Large intestine (tissue), 3 donors: ENCODE data around the gene SEZ6. TPM values are rescaled to one million over a fixed set of nuclear protein-coding genes. Genes with fewer than 3 reads are reported as not detected.

Experiments
- DNase-seq, 2 donors: peaks; one replicate each; pipeline versions ENCODE4 v3.0.0 to v3.0.0-alpha.2; 2013
- H3K27ac ChIP-seq: one replicate; pipeline ENCODE4 v1.5.1; 2013; ENCODE audit warnings: low read length
- H3K27me3 ChIP-seq: 2 replicates; pipeline ENCODE4 v1.6.1; 2013; ENCODE audit warnings: low read length; ENCODE audit not compliant: control insufficient read depth, insufficient read depth
- H3K36me3 ChIP-seq: 2 replicates; pipeline ENCODE4 v1.6.1; 2013; ENCODE audit warnings: low read length; ENCODE audit not compliant: control insufficient read depth, insufficient read depth
- H3K4me1 ChIP-seq: one replicate; pipeline ENCODE4 v1.6.1; 2013; ENCODE audit warnings: low read length; ENCODE audit not compliant: control insufficient read depth, insufficient read depth
- H3K4me3 ChIP-seq: one replicate; pipeline ENCODE4 v1.5.1; 2013; ENCODE audit warnings: low read length
- H3K9me3 ChIP-seq: one replicate; pipeline ENCODE4 v1.6.1; 2013; ENCODE audit warnings: mild to moderate bottlenecking, low read depth, low read length, moderate library complexity; ENCODE audit not compliant: control insufficient read depth
- WGBS: methylation state at CpG from one replicate; pipeline ENCODE4 v1.1.5; 2013; ENCODE audit warnings: low lambda C conversion rate; ENCODE audit not compliant: insufficient coverage; 5-methylcytosine and 5-hydroxymethylcytosine counted together
- polyA plus RNA-seq: library from polyadenylated mRNA; unstranded; fragments of 120-200 nt; gene quantifications from one replicate; pipeline ENCODE4 v1.2.1, GENCODE V29; 2013

The SEZ6 gene
- polyA plus RNA-seq, 1 donor = 4.6 TPM

- no peaks in the 10 kb centered on the region for H3K9me3 ChIP-seq
- no peak overlapping the region for H3K4me3 ChIP-seq
- H3K36me3 ChIP-seq = no peaks in the 10 kb centered on the region
- no CpG with 5 or more reads among the region's 8 CpGs for WGBS
- no peak overlapping the region for H3K27ac ChIP-seq
- peaks cover under 1% of the 10 kb centered on the region for H3K27me3 ChIP-seq
- peaks cover 13% of the 10 kb centered on the region for H3K4me1 ChIP-seq
- DNase-seq = no peak
Observed at GRCh38 chr17:28991779-28992178, 14.1 kb downstream of the SEZ6 start.

GRCh38 chr17:28989028-28989427, 16.8 kb downstream of the SEZ6 start:
- no peak overlapping the region for H3K27ac ChIP-seq
- H3K27me3 ChIP-seq = peaks cover 10% of the 10 kb centered on the region
- H3K36me3 ChIP-seq = no peaks in the 10 kb centered on the region
- H3K4me1 ChIP-seq = peaks cover 18% of the 10 kb centered on the region
- no peaks in the 10 kb centered on the region for H3K9me3 ChIP-seq
- H3K4me3 ChIP-seq = no peak overlapping the region
- DNase-seq = no peak

- H3K4me1 ChIP-seq = peaks cover 18% of the 10 kb centered on the region
- no CpG with 5 or more reads among the region's 1 CpG for WGBS
- no peak for DNase-seq
- H3K27ac ChIP-seq = no peak overlapping the region
- peaks cover 10% of the 10 kb centered on the region for H3K27me3 ChIP-seq
- H3K36me3 ChIP-seq = no peaks in the 10 kb centered on the region
- H3K9me3 ChIP-seq = no peaks in the 10 kb centered on the region
- no peak overlapping the region for H3K4me3 ChIP-seq
Observed at GRCh38 chr17:28988475-28988874, 17.4 kb downstream of the SEZ6 start.

- H3K27ac ChIP-seq = peak overlapping the region; percentile 11
- H3K9me3 ChIP-seq = no peaks in the 10 kb centered on the region
- no peaks in the 10 kb centered on the region for H3K36me3 ChIP-seq
- H3K4me3 ChIP-seq = no peak overlapping the region
- peaks cover 17% of the 10 kb centered on the region for H3K4me1 ChIP-seq
- H3K27me3 ChIP-seq = peaks cover 10% of the 10 kb centered on the region
- no CpG with 5 or more reads among the region's 15 CpGs for WGBS
- DNase-seq = peak in 1 of 2 donors; percentile 74
Observed at GRCh38 chr17:28986714-28987655, 18.8 kb downstream of the SEZ6 start.

- H3K36me3 ChIP-seq = no peaks in the 10 kb centered on the region
Observed at GRCh38 chr17:28985950-28986713, 19.7 kb downstream of the SEZ6 start.

GRCh38 chr17:28983286-28984230, 22.3 kb downstream of the SEZ6 start:
- H3K36me3 ChIP-seq = no peaks in the 10 kb centered on the region
- DNase-seq = no peak
- H3K9me3 ChIP-seq = no peaks in the 10 kb centered on the region
- H3K27ac ChIP-seq = no peak overlapping the region
- no CpG with 5 or more reads among the region's 7 CpGs for WGBS
- H3K4me3 ChIP-seq = no peak overlapping the region
- H3K27me3 ChIP-seq = peaks cover 14% of the 10 kb centered on the region
- peaks cover 15% of the 10 kb centered on the region for H3K4me1 ChIP-seq

More at GRCh38 chr17:28985950-28986713, 19.7 kb downstream of the SEZ6 start:
- peaks cover 10% of the 10 kb centered on the region for H3K27me3 ChIP-seq
- H3K4me3 ChIP-seq = no peak overlapping the region
- no peaks in the 10 kb centered on the region for H3K9me3 ChIP-seq
- WGBS = no CpG with 5 or more reads among the region's 36 CpGs
- H3K27ac ChIP-seq = no peak overlapping the region
- DNase-seq = no peak
- peaks cover 15% of the 10 kb centered on the region for H3K4me1 ChIP-seq

- H3K27ac ChIP-seq = no peak overlapping the region
- H3K4me3 ChIP-seq = no peak overlapping the region
- H3K4me1 ChIP-seq = peaks cover 10% of the 10 kb centered on the region
- DNase-seq = peak; percentile 33 to 48
- no peaks in the 10 kb centered on the region for H3K9me3 ChIP-seq
- H3K36me3 ChIP-seq = no peaks in the 10 kb centered on the region
- H3K27me3 ChIP-seq = peaks cover 21% of the 10 kb centered on the region
- WGBS = no CpG with 5 or more reads among the region's 11 CpGs
Observed at GRCh38 chr17:28982131-28982793, 23.6 kb downstream of the SEZ6 start.

GRCh38 chr17:28978356-28978964, 27.4 kb downstream of the SEZ6 start:
- H3K27me3 ChIP-seq = peaks cover 15% of the 10 kb centered on the region
- H3K27ac ChIP-seq = no peak overlapping the region
- no peak for DNase-seq
- H3K4me1 ChIP-seq = no peaks in the 10 kb centered on the region
- no peaks in the 10 kb centered on the region for H3K36me3 ChIP-seq
- no peak overlapping the region for H3K4me3 ChIP-seq
- WGBS = 80% methylated on average over 1 of the region's 2 CpGs
- no peaks in the 10 kb centered on the region for H3K9me3 ChIP-seq

GRCh38 chr17:28977659-28978355, 28.0 kb downstream of the SEZ6 start:
- no peaks in the 10 kb centered on the region for H3K36me3 ChIP-seq
- no peaks in the 10 kb centered on the region for H3K4me1 ChIP-seq
- no peak overlapping the region for H3K4me3 ChIP-seq
- H3K27me3 ChIP-seq = peaks cover 15% of the 10 kb centered on the region
- H3K9me3 ChIP-seq = no peaks in the 10 kb centered on the region
- WGBS = no CpG with 5 or more reads among the region's 8 CpGs
- H3K27ac ChIP-seq = no peak overlapping the region
- no peak for DNase-seq
